ENCODE results near the gene FMR1. TPM values are rescaled to one million over a fixed set of nuclear protein-coding genes. Genes with fewer than 3 reads are reported as not detected.

Gene FMR1
- total RNA-seq, 4 donors from 2014 or later = 20.7 to 73.5 (median 29.2) TPM

GRCh38 chrX:147916375-147916968 is 4.8 kb downstream of the FMR1 start:
- Histone ChIP-seq H3K9me3 (no peaks in the 10 kb centered on the region), H3K27ac (no peak overlapping the region), H3K4me3 (no peak overlapping the region), H3K4me1 (peaks cover 19% of the 10 kb centered on the region), H3K27me3 (no peaks in the 10 kb centered on the region), H3K36me3 (no peaks in the 10 kb centered on the region)
- 78% methylated on average over 6 of the region's 6 CpGs for WGBS
- TF ChIP-seq POLR2A (IDR thresholded peaks at IDR 0.05) (no peak), POLR2AphosphoS5 (IDR thresholded peaks at IDR 0.05) (no peak), EP300 (IDR thresholded peaks at IDR 0.05) (no peak)
- TF ChIP-seq, protein P1, sequence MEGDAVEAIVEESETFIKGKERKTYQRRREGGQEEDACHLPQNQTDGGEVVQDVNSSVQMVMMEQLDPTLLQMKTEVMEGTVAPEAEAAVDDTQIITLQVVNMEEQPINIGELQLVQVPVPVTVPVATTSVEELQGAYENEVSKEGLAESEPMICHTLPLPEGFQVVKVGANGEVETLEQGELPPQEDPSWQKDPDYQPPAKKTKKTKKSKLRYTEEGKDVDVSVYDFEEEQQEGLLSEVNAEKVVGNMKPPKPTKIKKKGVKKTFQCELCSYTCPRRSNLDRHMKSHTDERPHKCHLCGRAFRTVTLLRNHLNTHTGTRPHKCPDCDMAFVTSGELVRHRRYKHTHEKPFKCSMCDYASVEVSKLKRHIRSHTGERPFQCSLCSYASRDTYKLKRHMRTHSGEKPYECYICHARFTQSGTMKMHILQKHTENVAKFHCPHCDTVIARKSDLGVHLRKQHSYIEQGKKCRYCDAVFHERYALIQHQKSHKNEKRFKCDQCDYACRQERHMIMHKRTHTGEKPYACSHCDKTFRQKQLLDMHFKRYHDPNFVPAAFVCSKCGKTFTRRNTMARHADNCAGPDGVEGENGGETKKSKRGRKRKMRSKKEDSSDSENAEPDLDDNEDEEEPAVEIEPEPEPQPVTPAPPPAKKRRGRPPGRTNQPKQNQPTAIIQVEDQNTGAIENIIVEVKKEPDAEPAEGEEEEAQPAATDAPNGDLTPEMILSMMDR (IDR thresholded peaks at IDR 0.05) = no peak
- no peak for DNase-seq (ENCODE audit: low spot score in 2 of 2)

DNA sequence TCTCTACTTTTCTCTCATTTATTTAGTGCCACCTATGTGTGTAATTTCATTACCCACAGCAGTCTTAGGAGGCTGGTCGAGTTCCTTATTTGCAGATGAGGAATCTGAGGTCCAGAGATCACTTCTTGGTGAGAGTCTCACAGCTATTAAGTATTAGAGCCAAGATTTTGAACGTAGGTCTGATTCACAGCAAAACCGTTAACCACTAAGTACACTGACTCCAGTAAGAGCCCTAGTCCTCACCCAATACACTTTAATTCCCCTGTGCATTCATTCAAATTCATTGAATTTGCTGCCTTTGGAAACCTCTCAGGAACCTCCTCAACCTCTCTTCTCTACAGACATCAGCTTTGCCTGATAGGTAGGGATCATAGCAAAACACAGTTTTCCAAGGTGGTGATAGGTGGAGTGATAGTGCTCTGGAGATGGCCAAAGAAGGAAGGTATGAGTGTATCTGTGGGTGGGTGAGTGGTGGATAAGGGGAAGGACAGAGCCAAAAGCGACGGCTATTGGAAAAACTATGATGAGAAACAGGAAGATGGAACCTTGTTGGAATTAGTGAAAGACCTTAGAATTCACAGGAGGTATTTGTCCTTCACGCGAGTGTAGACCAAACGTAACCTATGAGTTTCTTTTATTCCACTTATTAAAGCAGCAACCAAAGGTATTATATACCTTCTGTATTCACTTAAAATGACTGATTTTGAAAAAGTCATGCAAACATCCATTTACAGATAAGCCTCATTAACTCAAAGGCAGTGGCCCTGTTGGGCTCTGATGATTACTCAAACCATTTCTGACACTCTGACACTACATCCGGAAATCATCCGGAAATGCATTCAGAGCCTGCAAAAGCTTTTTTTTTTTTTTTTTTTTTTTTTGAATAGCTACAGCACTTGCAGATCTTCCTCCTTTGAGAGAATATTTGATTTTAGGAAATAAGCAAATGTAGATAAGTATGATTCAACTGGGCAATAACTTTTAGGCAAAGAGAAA is 6.3 kb downstream of the FMR1 start:
- no peaks in the 10 kb centered on the region for H3K9me3 ChIP-seq
- DNase-seq (ENCODE audit: low spot score in 2 of 2) = no peak
- no peak overlapping the region for H3K4me3 ChIP-seq
- TF ChIP-seq POLR2AphosphoS5 (IDR thresholded peaks at IDR 0.05) = no peak
- TF ChIP-seq POLR2A (IDR thresholded peaks at IDR 0.05) = no peak
- no peak for TF ChIP-seq EP300 (IDR thresholded peaks at IDR 0.05)
- TF ChIP-seq, protein P1 (IDR thresholded peaks at IDR 0.05) = no peak
- H3K36me3 ChIP-seq = no peaks in the 10 kb centered on the region
- 63% methylated on average over 10 of the region's 10 CpGs for WGBS
- no peaks in the 10 kb centered on the region for H3K27me3 ChIP-seq
- peaks cover 18% of the 10 kb centered on the region for H3K4me1 ChIP-seq
- H3K27ac ChIP-seq = no peak overlapping the region

DNA sequence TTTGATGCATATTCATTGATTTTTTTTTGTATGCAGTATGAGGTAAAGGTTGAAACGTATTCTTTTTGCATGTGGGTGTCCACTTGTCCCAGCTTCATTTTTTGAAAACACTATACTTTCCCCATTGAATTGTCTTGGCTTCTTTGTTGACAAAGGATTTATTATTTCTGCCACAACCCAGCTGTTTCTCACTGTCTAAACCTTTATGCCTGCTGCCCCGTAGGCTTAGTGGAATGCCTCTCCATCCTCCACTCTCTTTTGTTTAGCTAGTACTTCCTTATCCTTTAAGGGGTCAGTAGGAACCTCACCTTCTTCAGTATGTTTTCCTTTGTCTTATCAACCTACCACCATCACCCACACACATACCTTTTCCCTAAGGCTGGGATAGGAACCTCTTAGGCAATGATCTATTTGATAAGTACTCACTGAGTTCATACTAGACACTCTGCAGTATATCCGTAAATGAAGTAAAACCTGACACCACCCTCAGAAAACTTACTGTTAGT is 8.5 kb downstream of the FMR1 start:
- Histone ChIP-seq H3K4me1 (no peaks in the 10 kb centered on the region), H3K36me3 (no peaks in the 10 kb centered on the region), H3K9me3 (no peaks in the 10 kb centered on the region), H3K4me3 (no peak overlapping the region), H3K27ac (no peak overlapping the region), H3K27me3 (no peaks in the 10 kb centered on the region)
- TF ChIP-seq EP300 (IDR thresholded peaks at IDR 0.05) (no peak), POLR2AphosphoS5 (IDR thresholded peaks at IDR 0.05) (no peak), POLR2A (IDR thresholded peaks at IDR 0.05) (no peak)
- TF ChIP-seq, protein P1 (IDR thresholded peaks at IDR 0.05) = no peak
- DNase-seq (ENCODE audit: low spot score in 2 of 2) = no peak
- WGBS = 58% methylated on average over 3 of the region's 3 CpGs

DNA sequence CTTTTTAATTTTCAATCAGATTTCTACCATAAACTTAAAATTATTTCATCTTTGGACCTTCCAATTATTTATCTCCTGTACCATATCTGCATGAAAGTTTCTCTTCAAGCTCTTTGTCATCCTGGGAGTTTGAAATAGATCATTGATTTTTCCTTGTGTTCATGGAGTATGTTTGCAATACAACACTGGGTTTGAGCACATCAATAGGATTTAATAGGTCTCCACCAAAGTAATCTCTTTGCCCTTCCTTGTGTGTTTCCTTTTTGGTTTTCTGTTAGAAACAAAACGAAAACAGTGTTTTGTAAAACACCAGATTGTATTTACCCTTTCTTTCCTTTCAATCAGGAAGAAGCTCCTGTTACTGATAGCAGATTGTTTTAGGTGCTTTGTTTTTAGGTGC is 11.9 kb downstream of the FMR1 start:
- Histone ChIP-seq H3K9me3 (no peaks in the 10 kb centered on the region), H3K36me3 (no peaks in the 10 kb centered on the region), H3K4me3 (no peak overlapping the region), H3K27me3 (no peaks in the 10 kb centered on the region), H3K4me1 (no peaks in the 10 kb centered on the region), H3K27ac (no peak overlapping the region)
- DNase-seq (ENCODE audit: low spot score in 2 of 2) = no peak
- WGBS = 18% methylated on average over 1 of the region's 1 CpG
- TF ChIP-seq, protein P1 (IDR thresholded peaks at IDR 0.05) = no peak
- TF ChIP-seq POLR2AphosphoS5 (IDR thresholded peaks at IDR 0.05) (no peak), POLR2A (IDR thresholded peaks at IDR 0.05) (no peak), EP300 (IDR thresholded peaks at IDR 0.05) (no peak)

- Histone ChIP-seq H3K27me3 (no peaks in the 10 kb centered on the region), H3K27ac (no peak overlapping the region), H3K4me1 (no peaks in the 10 kb centered on the region), H3K4me3 (no peak overlapping the region), H3K9me3 (no peaks in the 10 kb centered on the region), H3K36me3 (peaks cover 5% of the 10 kb centered on the region)
- TF ChIP-seq POLR2A (IDR thresholded peaks at IDR 0.05) = no peak
- TF ChIP-seq, protein P1 (IDR thresholded peaks at IDR 0.05) = no peak
- TF ChIP-seq EP300 (IDR thresholded peaks at IDR 0.05) = no peak
- no peak for TF ChIP-seq POLR2AphosphoS5 (IDR thresholded peaks at IDR 0.05)
- DNase-seq (ENCODE audit: low spot score in 2 of 2) = no peak
- WGBS = 85% methylated on average over 4 of the region's 4 CpGs
Measured at GRCh38 chrX:147927256-147927655, 15.5 kb downstream of the FMR1 start.

Measured in suprapubic skin (tissue), 4 donors.